Nephron (organoid): ENCODE measurements around the gene KCTD16.

ENCODE experiments used
- H3K27ac Mint-ChIP-seq, 3 experiments: 2 replicates each; pipeline ENCODE4 v1.8.0; 2020; ENCODE audit warnings: mixed read lengths in 3 of 3, mild to moderate bottlenecking in 2 of 3, moderate library complexity in 1 of 3
- H3K27me3 Mint-ChIP-seq: 2 replicates; pipeline ENCODE4 v1.8.0; 2021; ENCODE audit warnings: low read depth, mild to moderate bottlenecking, moderate library complexity, mixed read lengths
- H3K36me3 Mint-ChIP-seq: 2 replicates; pipeline ENCODE4 v1.8.0; 2020; ENCODE audit warnings: low read depth, mixed read lengths
- H3K4me1 Mint-ChIP-seq: 2 replicates; pipeline ENCODE4 v1.8.0; 2020; ENCODE audit warnings: mixed read lengths
- H3K4me3 Mint-ChIP-seq, 3 experiments: 2 replicates each; pipeline ENCODE4 v1.8.0; 2020; ENCODE audit warnings: mild to moderate bottlenecking in 3 of 3, mixed read lengths in 3 of 3, moderate library complexity in 2 of 3
- H3K9me3 Mint-ChIP-seq: 2 replicates; pipeline ENCODE4 v1.8.0; 2020; ENCODE audit warnings: mixed read lengths
- TF ChIP-seq, protein P1 (sequence below), 3 experiments: fragments of 200-600 bp; sonication (generic); IDR thresholded peaks; one replicate each; pipeline ENCODE4 v1.5.0; 2021; ENCODE audit warnings: antibody characterized with exemption in 3 of 3; ENCODE audit not compliant: unreplicated experiment in 3 of 3

KCTD16 gene

DNA sequence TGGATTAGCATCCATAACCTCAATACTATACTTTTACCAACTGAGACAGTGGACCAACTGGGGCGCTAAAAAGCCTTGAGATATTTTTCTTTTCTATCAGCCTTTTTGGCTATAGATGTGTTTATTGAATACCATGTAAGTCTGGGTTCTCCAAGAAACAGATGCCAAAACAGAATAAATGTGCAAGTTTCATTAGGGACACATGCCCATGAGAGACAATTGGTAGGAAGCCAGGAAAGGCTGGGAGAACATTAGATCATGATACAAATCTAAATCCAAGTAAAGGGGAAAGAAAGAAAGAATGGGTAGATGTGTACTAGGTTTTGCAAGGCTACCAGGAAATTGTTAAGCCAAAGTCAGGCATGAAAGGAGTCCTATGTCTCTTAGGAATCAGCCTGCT lies 152.5 kb downstream of the KCTD16 start:
- Mint-ChIP-seq H3K27me3 (no peaks in the 10 kb centered on the region), H3K9me3 (no peaks in the 10 kb centered on the region), H3K4me3 (no peak overlapping the region), H3K36me3 (no peaks in the 10 kb centered on the region), H3K4me1 (no peaks in the 10 kb centered on the region), H3K27ac (no peak overlapping the region)
- TF ChIP-seq, protein P1, sequence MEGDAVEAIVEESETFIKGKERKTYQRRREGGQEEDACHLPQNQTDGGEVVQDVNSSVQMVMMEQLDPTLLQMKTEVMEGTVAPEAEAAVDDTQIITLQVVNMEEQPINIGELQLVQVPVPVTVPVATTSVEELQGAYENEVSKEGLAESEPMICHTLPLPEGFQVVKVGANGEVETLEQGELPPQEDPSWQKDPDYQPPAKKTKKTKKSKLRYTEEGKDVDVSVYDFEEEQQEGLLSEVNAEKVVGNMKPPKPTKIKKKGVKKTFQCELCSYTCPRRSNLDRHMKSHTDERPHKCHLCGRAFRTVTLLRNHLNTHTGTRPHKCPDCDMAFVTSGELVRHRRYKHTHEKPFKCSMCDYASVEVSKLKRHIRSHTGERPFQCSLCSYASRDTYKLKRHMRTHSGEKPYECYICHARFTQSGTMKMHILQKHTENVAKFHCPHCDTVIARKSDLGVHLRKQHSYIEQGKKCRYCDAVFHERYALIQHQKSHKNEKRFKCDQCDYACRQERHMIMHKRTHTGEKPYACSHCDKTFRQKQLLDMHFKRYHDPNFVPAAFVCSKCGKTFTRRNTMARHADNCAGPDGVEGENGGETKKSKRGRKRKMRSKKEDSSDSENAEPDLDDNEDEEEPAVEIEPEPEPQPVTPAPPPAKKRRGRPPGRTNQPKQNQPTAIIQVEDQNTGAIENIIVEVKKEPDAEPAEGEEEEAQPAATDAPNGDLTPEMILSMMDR (IDR thresholded peaks at IDR 0.05; ENCODE audit: unreplicated experiment in 3 of 3): no peak

DNA sequence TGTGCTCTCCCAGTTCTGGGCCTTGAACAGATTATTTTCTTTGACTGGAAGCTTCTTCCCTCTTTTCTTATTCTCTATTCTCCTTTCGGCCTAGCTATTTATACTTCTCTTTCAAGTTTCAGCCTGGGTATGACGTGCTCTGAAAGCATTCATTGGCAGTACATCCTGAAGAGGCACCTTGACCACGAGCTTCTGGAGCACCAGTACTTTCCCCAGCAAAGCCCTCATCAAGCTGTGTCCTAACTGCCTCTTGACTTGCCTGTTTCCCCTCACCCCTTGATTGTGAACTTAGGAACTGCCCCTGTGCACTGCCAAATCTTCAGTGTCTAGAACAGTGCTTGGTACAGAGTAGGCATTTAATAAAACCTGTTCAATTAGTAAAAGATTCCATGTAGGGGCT lies 154.9 kb downstream of the KCTD16 start:
- Mint-ChIP-seq H3K36me3 (no peaks in the 10 kb centered on the region), H3K4me3 (no peak overlapping the region), H3K4me1 (no peaks in the 10 kb centered on the region), H3K27me3 (no peaks in the 10 kb centered on the region), H3K27ac (no peak overlapping the region), H3K9me3 (no peaks in the 10 kb centered on the region)
- TF ChIP-seq, protein P1 (IDR thresholded peaks at IDR 0.05; ENCODE audit: unreplicated experiment in 3 of 3): no peak

DNA sequence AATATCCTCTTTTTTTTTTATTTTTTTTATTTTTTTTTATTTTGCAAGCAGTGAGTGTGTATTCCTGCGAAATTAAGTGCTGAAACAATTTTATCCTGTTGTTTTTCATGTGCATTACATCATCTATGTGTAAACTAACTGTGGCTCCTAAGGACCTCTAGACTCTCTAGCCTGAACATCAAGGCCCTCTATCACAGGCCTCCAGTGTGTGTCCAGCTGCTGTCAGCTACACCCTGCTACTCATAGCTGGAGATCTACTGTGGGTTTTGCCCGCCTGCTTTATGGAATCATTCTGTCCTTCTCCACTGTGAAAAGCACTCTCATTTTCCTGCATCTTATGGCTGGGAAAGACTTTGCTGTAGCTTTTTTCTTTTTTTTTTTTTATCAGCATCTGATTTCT lies 157.8 kb downstream of the KCTD16 start:
- TF ChIP-seq, protein P1 (IDR thresholded peaks at IDR 0.05; ENCODE audit: unreplicated experiment in 3 of 3): no peak
- H3K4me1 Mint-ChIP-seq: no peaks in the 10 kb centered on the region
- no peaks in the 10 kb centered on the region for H3K36me3 Mint-ChIP-seq
- no peak overlapping the region for H3K27ac Mint-ChIP-seq
- no peaks in the 10 kb centered on the region for H3K27me3 Mint-ChIP-seq
- H3K4me3 Mint-ChIP-seq: no peak overlapping the region
- no peaks in the 10 kb centered on the region for H3K9me3 Mint-ChIP-seq

DNA sequence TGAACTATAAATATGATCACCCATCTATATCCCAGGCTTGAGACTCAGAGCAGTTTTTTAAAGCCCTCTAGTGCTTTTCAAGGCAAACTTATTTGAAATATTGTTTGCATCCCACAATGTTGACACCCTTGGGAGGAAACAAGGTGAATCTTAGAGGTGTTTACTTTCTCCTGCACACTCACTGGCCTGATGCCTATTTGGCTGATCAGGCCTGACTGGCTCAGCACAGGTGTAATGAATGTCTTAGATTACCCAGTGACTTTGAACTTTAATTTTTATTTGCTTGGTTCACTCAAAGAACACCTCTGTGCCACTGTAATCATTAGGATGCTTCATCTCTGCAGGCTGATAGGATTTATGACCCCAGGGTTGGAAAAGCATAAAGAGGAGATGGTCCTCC lies 158.3 kb downstream of the KCTD16 start:
- Mint-ChIP-seq H3K27ac (no peak overlapping the region), H3K4me3 (no peak overlapping the region), H3K9me3 (no peaks in the 10 kb centered on the region), H3K4me1 (no peaks in the 10 kb centered on the region), H3K27me3 (no peaks in the 10 kb centered on the region), H3K36me3 (no peaks in the 10 kb centered on the region)
- TF ChIP-seq, protein P1 (IDR thresholded peaks at IDR 0.05; ENCODE audit: unreplicated experiment in 3 of 3): no peak

DNA sequence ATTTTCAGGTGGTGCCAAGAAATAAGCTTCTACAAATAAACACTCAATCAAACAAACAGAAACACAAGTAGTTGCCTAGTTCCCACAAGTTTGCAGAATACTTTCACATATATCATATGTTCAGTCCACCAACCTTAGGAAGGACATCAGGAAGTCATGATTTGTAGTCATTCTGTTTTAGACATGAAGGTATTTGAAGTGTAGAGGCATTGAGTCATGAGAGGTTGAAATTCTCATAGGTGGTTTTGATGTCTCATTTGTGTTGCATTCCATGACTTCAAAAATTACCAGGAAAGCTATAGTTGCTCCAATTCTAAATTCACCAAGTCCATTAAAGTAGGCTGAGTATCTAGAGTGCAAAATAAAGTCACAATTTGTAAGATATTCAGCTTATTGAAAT lies 159.0 kb downstream of the KCTD16 start:
- no peak overlapping the region for H3K4me3 Mint-ChIP-seq
- TF ChIP-seq, protein P1 (IDR thresholded peaks at IDR 0.05; ENCODE audit: unreplicated experiment in 3 of 3): no peak
- H3K36me3 Mint-ChIP-seq: no peaks in the 10 kb centered on the region
- H3K27ac Mint-ChIP-seq: no peak overlapping the region
- H3K9me3 Mint-ChIP-seq: no peaks in the 10 kb centered on the region
- no peaks in the 10 kb centered on the region for H3K27me3 Mint-ChIP-seq
- no peaks in the 10 kb centered on the region for H3K4me1 Mint-ChIP-seq

DNA sequence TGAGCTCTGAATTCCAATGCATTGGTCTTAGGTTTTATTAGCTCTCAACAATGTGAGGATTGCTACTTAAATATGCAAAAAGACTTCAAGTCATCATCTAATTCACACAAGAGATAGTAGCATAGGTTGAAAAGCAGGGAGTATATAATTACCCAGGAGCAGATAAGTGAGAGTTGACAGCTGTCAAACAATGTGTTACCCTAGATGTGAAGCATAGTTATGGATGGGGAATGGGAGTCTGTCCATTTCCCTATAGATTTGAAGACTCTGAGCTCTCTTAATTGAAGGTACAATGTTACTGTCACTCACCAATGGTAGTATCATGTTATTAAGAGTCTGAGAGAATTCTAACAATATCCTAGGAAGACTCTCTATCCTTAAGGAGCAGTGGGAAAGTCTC lies 160.7 kb downstream of the KCTD16 start:
- TF ChIP-seq, protein P1 (IDR thresholded peaks at IDR 0.05; ENCODE audit: unreplicated experiment in 3 of 3): no peak
- H3K9me3 Mint-ChIP-seq: no peaks in the 10 kb centered on the region
- H3K4me1 Mint-ChIP-seq: no peaks in the 10 kb centered on the region
- no peak overlapping the region for H3K4me3 Mint-ChIP-seq
- no peak overlapping the region for H3K27ac Mint-ChIP-seq
- H3K27me3 Mint-ChIP-seq: no peaks in the 10 kb centered on the region
- no peaks in the 10 kb centered on the region for H3K36me3 Mint-ChIP-seq
